Measurements from ENCODE around the gene BCL7B. TPM values are rescaled to one million over a fixed set of nuclear protein-coding genes. Genes with fewer than 3 reads are reported as not detected.

BCL7B gene
- total and polyA plus RNA-seq, 2 of the 13 experiments (the other 11 are each of a cell fraction or from before 2014, with no cell fraction given) = 24.3 to 38.2 TPM

- TF ChIP-seq KIAA2018 (CRISPR knock-in tag; IDR thresholded peaks at IDR 0.05; ENCODE audit: borderline replicate concordance) = no peak
- no peak for TF ChIP-seq ZMAT5 (CRISPR knock-in tag; IDR thresholded peaks at IDR 0.05; ENCODE audit: borderline replicate concordance, low read depth)
- TF ChIP-seq EEA1 (CRISPR knock-in tag; IDR thresholded peaks at IDR 0.05; ENCODE audit: borderline replicate concordance) = 0 out of 2 replicates have a peak, but pooled peaks have one; percentile 54
- TF ChIP-seq ZNF318 (CRISPR knock-in tag; IDR thresholded peaks at IDR 0.05) = no peak
- no peak for TF ChIP-seq BATF2 (CRISPR knock-in tag; IDR thresholded peaks at IDR 0.05)
- no peak for TF ChIP-seq ZMYM4 (CRISPR knock-in tag; IDR thresholded peaks at IDR 0.05)
- no peak for TF ChIP-seq ZNF768 (CRISPR knock-in tag; IDR thresholded peaks at IDR 0.05)
Measured at GRCh38 chr7:73577627-73578341, 20.3 kb upstream of the BCL7B start (continued).
